C4-2B (cell line): Measurements from ENCODE around the gene EYA4.

Experiments used
- CTCF ChIP-seq: fragments of 450-650 bp; conservative IDR thresholded peaks from 2 replicates; pipeline ENCODE4 v1.5.1; 2017; ENCODE audit warnings: mild to moderate bottlenecking
- ZFX ChIP-seq: fragments of 450-650 bp; IDR thresholded peaks from 2 replicates; pipeline ENCODE4 v1.6.1; 2017

- peak; percentile 54 for TF ChIP-seq CTCF
- TF ChIP-seq ZFX, result no peak
Measured at GRCh38 chr6:133368664-133369063, 127.5 kb downstream of the EYA4 start.
